Lower leg skin (tissue), 4 donors: ENCODE measurements around the gene PLOD1. TPM values are rescaled to one million over a fixed set of nuclear protein-coding genes. Genes with fewer than 3 reads are reported as not detected.
"Not testable (repeated sequence)": the region's sequence is repeated elsewhere in the genome, so short reads cannot be mapped to it uniquely, and the experiment has no call there.

Experiments
- DNase-seq, 2 donors: peaks; one replicate each; pipeline ENCODE4 v3.0.0-alpha.2; 2019; ENCODE audit warnings: low spot score in 2 of 2
- H3K4me3 ChIP-seq: fragments of 200-600 bp; sonication (generic); 2 replicates; pipeline ENCODE4 v1.5.1; 2017; ENCODE audit warnings: mild to moderate bottlenecking, low read depth; ENCODE audit not compliant: poor library complexity, severe bottlenecking
- POLR2A ChIP-seq, 2 donors: fragments of 450-650 bp; IDR thresholded peaks; one replicate each; pipeline ENCODE4 v1.6.1; 2016 to 2017; ENCODE audit warnings: antibody characterized with exemption in 2 of 2, mild to moderate bottlenecking in 1 of 2, moderate library complexity in 1 of 2
- WGBS, 2 donors: methylation state at CpG; one replicate each; pipeline ENCODE4 v1.1.5; 2018; 5-methylcytosine and 5-hydroxymethylcytosine counted together
- intact Hi-C: fragments of 100-400 bp; cut with DNase I; formaldehyde crosslinking; loops from one replicate; pipeline ENCODE4 v1.15.0; 2023; ENCODE audit warnings: low total_unique reads
- total RNA-seq, 4 donors: library from RNA; depleted of rRNA; stranded (reverse); fragments of >200 nt; gene quantifications; one replicate each; pipeline ENCODE4 v1.1.0, GENCODE V29; 2016
- TF ChIP-seq, protein P1 (sequence below), 3 donors: fragments of 450-650 bp; IDR thresholded peaks; one replicate each; pipeline ENCODE4 v1.5.1; 2016; ENCODE audit warnings: antibody characterized with exemption in 3 of 3, mild to moderate bottlenecking in 3 of 3, moderate library complexity in 2 of 3

PLOD1 gene
- total RNA-seq, 4 donors from 2014 or later: 26.5 to 54.0 (median 41.3) TPM

DNA sequence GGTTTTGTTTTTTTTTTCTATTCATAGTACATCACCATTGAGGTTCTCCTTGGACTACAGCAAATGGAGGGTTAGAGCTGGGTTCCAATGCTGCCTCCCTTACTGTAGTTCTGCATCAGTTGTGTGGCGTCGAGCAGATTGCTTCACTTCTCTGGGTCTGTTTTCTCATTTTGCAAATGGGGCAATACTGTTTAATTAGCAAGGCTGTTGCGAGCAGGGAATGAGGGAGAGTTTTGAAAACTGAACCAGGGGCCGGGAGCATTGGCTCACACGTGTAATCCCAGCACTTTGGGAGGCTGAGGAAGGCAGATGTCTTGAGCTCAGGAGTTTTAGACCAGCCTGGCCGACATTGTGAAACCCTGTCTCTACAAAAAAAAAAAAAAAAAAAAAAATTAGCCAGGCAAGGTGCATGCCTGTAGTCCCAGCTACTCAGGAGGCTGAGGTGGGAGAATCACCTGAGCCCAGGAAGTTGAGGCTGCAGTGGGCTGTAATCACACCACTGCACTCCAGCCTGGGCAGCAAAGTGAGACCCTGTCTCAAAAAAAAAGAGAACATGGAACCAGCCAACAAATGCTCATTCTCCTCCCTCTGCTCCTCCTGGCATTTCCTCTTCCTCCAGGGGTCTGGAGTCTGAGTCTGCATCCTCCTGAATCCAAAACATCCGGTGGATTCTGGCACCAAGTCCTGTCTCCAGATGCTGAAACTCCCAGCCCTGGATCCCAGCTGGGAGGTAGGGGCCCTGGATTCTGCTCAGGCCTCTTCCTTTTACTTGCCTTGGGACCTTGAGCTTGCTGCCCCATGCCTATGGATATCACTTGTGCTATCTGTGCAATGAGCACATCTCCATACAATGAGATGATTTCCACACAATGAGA is 3.7 kb upstream of the PLOD1 start:
- TF ChIP-seq, protein P1, sequence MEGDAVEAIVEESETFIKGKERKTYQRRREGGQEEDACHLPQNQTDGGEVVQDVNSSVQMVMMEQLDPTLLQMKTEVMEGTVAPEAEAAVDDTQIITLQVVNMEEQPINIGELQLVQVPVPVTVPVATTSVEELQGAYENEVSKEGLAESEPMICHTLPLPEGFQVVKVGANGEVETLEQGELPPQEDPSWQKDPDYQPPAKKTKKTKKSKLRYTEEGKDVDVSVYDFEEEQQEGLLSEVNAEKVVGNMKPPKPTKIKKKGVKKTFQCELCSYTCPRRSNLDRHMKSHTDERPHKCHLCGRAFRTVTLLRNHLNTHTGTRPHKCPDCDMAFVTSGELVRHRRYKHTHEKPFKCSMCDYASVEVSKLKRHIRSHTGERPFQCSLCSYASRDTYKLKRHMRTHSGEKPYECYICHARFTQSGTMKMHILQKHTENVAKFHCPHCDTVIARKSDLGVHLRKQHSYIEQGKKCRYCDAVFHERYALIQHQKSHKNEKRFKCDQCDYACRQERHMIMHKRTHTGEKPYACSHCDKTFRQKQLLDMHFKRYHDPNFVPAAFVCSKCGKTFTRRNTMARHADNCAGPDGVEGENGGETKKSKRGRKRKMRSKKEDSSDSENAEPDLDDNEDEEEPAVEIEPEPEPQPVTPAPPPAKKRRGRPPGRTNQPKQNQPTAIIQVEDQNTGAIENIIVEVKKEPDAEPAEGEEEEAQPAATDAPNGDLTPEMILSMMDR (IDR thresholded peaks at IDR 0.05): no peak
- TF ChIP-seq POLR2A (IDR thresholded peaks at IDR 0.05): no peak
- intact Hi-C loops: no loop called here

DNA sequence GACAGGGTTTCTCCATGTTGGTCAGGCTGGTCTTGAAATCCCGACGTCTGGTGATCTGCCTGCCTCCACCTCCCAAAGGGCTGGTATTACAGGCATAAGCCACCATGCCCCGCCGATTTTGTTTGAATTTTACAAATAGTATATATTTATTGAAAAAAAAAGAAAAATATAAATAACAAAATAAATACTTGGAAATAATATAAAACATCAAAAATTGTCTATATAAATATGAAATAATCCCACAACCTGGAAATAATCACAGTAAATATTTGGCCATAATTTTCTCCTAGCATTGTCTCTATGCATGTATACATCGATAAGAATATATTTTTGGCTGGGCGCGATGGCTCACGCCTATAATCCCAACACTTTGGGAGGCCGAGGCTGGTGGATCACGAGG is 2.7 kb upstream of the PLOD1 start:
- no peak for DNase-seq
- TF ChIP-seq, protein P1 (IDR thresholded peaks at IDR 0.05): no peak
- TF ChIP-seq POLR2A (IDR thresholded peaks at IDR 0.05): no peak
- no peak overlapping the region for H3K4me3 ChIP-seq
- WGBS, 2 donors: 87 to 88% methylated on average over 10 of the region's 10 CpGs
- intact Hi-C loops: no loop called here

More for the DNA sequence above, 3.7 kb upstream of the PLOD1 start:
- 42 to 57% methylated on average over 7 of the region's 7 CpGs for WGBS, 2 donors
- DNase-seq: no peak
- no peak overlapping the region for H3K4me3 ChIP-seq

DNA sequence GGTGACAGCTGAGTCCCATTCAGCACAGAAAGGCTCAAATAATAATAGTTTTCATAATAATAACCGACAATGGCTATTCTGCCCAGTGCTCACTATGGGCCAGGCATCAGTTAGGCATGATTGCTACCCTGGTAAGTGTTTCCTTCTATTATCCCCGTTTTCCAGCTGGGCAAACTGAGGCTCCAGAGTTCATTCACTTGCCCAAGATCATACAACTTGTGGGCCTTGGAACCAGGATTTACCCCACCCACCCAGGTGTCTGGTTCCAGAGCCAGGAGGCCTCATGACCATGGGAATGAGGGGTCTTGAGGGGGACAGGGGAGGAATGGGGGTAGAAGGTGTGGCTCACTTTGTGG is 518 bp downstream of the PLOD1 start:
- DNase-seq: no peak
- intact Hi-C loops: no loop called here
- H3K4me3 ChIP-seq: peak overlapping the region; percentile 42
- TF ChIP-seq, protein P1 (IDR thresholded peaks at IDR 0.05): no peak
- no peak for TF ChIP-seq POLR2A (IDR thresholded peaks at IDR 0.05)
- WGBS, 2 donors: 9% methylated on average over 2 of the region's 2 CpGs

DNA sequence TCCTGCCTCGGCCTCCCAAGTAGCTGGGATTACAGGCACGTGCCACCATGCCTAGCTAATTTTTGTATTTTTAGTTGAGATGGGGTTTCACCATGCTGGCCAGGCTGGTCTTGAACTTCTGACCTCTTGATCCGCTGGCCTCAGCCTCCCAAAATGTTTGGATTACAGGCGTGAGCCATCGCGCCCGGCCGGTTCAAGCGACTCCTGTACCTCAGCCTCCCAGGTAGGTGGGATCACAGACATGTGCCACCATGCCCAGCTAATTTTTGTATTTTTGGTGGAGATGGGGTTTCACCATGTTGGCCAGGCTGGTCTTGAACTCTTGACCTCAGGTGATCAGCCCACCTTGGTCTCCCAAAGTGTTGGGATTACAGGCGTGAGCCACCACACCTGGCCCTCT is 1.2 kb downstream of the PLOD1 start:
- H3K4me3 ChIP-seq, intact Hi-C loops, DNase-seq: not testable (repeated sequence)
- WGBS, 2 donors: 86 to 94% methylated on average over 10 of the region's 10 CpGs

DNA sequence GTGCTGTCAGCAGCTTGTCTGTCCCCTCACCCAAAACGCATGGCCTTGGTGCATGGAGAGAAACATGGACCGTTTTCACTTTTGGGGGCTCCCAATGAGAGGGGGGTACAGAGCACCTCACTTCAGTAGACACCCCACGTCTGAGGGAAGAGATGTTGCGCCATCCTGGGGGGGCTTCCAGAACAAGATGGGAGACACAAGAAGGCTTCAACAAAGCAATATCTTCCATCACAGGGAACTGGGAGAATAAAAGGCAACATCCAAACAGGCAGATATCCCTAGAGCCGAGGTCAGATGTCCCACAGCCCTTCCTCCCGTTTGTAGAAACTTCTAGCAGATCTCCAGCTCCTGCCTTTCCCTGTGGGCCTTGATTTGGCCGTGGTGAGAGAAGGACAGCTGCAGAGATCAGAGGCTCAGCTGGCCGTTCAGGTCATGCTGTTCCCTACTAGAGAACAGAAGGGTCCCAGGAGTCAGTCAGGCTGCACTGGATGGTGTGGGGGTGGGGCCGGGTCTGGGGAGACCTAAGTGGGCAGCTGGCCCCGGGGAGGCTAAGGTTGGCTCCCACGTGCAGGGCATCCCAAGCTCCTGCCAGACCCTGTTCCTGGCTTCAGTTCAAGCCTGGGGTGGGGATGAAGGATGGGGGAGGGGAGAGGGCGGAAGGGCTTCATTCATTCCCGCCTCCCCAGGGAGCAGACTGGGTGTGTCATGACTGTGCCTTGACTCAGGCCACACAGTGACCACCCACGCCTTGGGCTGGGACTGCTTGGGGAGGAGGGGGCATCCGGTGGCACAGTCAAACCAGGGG is 4.4 kb downstream of the PLOD1 start:
- intact Hi-C loops: no loop called here
- H3K4me3 ChIP-seq: no peak overlapping the region
- 57 to 63% methylated on average over 13 to 15 of the region's 15 CpGs for WGBS, 2 donors
- TF ChIP-seq, protein P1 (IDR thresholded peaks at IDR 0.05): no peak
- no peak for TF ChIP-seq POLR2A (IDR thresholded peaks at IDR 0.05)
- DNase-seq: no peak

DNA sequence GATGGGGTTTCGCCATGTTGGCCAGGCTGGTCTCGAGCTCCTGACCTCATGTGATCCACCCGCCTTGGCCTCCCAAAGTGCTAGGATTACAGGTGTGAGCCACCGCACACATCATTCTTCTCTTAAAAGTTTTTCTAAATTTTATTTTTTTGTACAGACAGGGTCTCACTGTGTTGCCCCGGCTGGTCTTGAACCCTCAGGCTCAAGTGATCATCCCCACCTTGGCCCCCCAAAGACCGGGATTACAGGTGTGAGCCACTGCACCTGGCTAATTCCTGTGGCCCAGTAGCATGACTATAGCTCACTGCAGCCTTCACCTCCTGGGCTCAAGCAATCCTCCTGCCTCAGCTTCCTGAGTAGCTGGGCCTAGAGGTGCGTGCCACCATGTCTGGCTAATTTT is 5.3 kb downstream of the PLOD1 start:
- WGBS, 2 donors: 94 to 95% methylated on average over 7 of the region's 7 CpGs
- DNase-seq, intact Hi-C loops: not testable (repeated sequence)

More for the DNA sequence above, 5.3 kb downstream of the PLOD1 start:
- H3K4me3 ChIP-seq: not testable (repeated sequence)
